HL-60 (cell line): ENCODE measurements around the gene MAP4.
A peak's percentile ranks its signal among the peaks of the same experiment; 100 is the strongest.

Experiments
- GABPA ChIP-seq: IDR thresholded peaks from 2 replicates; pipeline ENCODE4 v1.6.1; 2012; ENCODE audit warnings: low read depth
- POLR2AphosphoS5 ChIP-seq: IDR thresholded peaks from 2 replicates; pipeline ENCODE4 v1.6.1; 2012; ENCODE audit warnings: low read depth
- TF ChIP-seq, protein P1 (sequence below): IDR thresholded peaks from one replicate; pipeline ENCODE4 v1.5.1; 2011; ENCODE audit warnings: low read length, control low read depth, inconsistent platforms; ENCODE audit not compliant: insufficient read depth
- TF ChIP-seq, protein P2 (sequence below): IDR thresholded peaks from 2 replicates; pipeline ENCODE4 v1.6.1; 2012; ENCODE audit warnings: low read depth; ENCODE audit not compliant: insufficient replicate concordance

DNA sequence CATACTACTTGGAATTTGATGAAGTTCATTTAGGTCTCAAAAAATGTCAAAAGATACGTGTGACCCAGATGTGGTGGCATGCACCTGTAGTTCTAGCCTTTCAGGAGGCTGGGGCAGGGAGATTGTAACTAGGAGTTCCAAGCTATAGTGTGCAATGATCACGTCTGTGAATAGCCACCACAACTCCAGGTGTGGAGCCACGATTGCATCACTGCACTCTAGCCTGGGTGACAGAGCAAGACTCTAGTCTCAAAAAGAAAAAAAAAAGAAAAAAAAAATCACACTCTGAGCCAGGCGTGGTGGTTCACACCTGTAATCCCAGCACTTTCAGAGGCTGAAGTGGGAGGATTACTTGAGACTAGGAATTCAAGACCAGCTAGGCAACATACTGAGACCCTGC, 14.2 kb downstream of the MAP4 start:
- TF ChIP-seq, protein P1, sequence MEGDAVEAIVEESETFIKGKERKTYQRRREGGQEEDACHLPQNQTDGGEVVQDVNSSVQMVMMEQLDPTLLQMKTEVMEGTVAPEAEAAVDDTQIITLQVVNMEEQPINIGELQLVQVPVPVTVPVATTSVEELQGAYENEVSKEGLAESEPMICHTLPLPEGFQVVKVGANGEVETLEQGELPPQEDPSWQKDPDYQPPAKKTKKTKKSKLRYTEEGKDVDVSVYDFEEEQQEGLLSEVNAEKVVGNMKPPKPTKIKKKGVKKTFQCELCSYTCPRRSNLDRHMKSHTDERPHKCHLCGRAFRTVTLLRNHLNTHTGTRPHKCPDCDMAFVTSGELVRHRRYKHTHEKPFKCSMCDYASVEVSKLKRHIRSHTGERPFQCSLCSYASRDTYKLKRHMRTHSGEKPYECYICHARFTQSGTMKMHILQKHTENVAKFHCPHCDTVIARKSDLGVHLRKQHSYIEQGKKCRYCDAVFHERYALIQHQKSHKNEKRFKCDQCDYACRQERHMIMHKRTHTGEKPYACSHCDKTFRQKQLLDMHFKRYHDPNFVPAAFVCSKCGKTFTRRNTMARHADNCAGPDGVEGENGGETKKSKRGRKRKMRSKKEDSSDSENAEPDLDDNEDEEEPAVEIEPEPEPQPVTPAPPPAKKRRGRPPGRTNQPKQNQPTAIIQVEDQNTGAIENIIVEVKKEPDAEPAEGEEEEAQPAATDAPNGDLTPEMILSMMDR: no peak
- TF ChIP-seq, protein P2, sequence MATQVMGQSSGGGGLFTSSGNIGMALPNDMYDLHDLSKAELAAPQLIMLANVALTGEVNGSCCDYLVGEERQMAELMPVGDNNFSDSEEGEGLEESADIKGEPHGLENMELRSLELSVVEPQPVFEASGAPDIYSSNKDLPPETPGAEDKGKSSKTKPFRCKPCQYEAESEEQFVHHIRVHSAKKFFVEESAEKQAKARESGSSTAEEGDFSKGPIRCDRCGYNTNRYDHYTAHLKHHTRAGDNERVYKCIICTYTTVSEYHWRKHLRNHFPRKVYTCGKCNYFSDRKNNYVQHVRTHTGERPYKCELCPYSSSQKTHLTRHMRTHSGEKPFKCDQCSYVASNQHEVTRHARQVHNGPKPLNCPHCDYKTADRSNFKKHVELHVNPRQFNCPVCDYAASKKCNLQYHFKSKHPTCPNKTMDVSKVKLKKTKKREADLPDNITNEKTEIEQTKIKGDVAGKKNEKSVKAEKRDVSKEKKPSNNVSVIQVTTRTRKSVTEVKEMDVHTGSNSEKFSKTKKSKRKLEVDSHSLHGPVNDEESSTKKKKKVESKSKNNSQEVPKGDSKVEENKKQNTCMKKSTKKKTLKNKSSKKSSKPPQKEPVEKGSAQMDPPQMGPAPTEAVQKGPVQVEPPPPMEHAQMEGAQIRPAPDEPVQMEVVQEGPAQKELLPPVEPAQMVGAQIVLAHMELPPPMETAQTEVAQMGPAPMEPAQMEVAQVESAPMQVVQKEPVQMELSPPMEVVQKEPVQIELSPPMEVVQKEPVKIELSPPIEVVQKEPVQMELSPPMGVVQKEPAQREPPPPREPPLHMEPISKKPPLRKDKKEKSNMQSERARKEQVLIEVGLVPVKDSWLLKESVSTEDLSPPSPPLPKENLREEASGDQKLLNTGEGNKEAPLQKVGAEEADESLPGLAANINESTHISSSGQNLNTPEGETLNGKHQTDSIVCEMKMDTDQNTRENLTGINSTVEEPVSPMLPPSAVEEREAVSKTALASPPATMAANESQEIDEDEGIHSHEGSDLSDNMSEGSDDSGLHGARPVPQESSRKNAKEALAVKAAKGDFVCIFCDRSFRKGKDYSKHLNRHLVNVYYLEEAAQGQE: no peak
- TF ChIP-seq POLR2AphosphoS5 (0 out of 2 replicates have a peak, but pooled peaks have one; percentile 17), GABPA (no peak)
